A673 (cell line): ENCODE results near the gene GRIK4. TPM values are rescaled to one million over a fixed set of nuclear protein-coding genes. Genes with fewer than 3 reads are reported as not detected.

Experiments
- BruUV-seq: library from RNA; stranded (reverse); fragments of 400-500 nt; replicated peaks from 2 replicates; lab custom pipeline; 2021; lab: Mats Ljungman, UMichigan
- CTCF ChIA-PET: fragments of 300-600 bp; sonication (Branson Sonifier 250); formaldehyde crosslinking; loops from one replicate; lab custom pipeline; 2022; ENCODE audit warnings: antibody characterized with exemption; lab: Charles Lee
- POLR2A ChIA-PET: fragments of 300-600 bp; sonication (Branson Sonifier 250); formaldehyde crosslinking; loops from one replicate; lab custom pipeline; 2022; ENCODE audit warnings: antibody characterized with exemption; ENCODE audit not compliant: low non-redundant PET; lab: Charles Lee
- DNase-seq: peaks from one replicate; pipeline ENCODE4 v3.0.0-alpha.2; 2015; ENCODE audit warnings: low spot score
- H3K27ac ChIP-seq: fragments of 200-600 bp; sonication (generic); 2 replicates; pipeline ENCODE4 v1.5.1; 2016; ENCODE audit warnings: mixed run types, low read depth, mild to moderate bottlenecking, mixed read lengths, antibody characterized with exemption, low read length; ENCODE audit not compliant: poor library complexity, severe bottlenecking
- H3K27me3 ChIP-seq: fragments of 200-600 bp; sonication (generic); replicated peaks from 2 replicates; pipeline ENCODE4 v1.6.1; 2017; ENCODE audit warnings: mixed run types, low read depth, mild to moderate bottlenecking, mixed read lengths, antibody characterized with exemption, low read length; ENCODE audit not compliant: insufficient read depth, poor library complexity
- H3K36me3 ChIP-seq: fragments of 200-600 bp; sonication (generic); 2 replicates; pipeline ENCODE4 v1.6.1; 2016; ENCODE audit warnings: mixed run types, mild to moderate bottlenecking, mixed read lengths, antibody characterized with exemption, low read length; ENCODE audit not compliant: insufficient read depth, poor library complexity, severe bottlenecking
- H3K4me1 ChIP-seq: fragments of 200-600 bp; sonication (generic); 2 replicates; pipeline ENCODE4 v1.6.1; 2017; ENCODE audit warnings: mixed run types, mild to moderate bottlenecking, mixed read lengths, antibody characterized with exemption, low read length; ENCODE audit not compliant: insufficient read depth, poor library complexity, severe bottlenecking
- H3K4me3 ChIP-seq: fragments of 200-600 bp; sonication (generic); 2 replicates; pipeline ENCODE4 v1.5.1; 2016; ENCODE audit warnings: low read depth, mixed run types, mild to moderate bottlenecking, mixed read lengths, low read length; ENCODE audit not compliant: poor library complexity, severe bottlenecking
- H3K9me3 ChIP-seq: fragments of 200-600 bp; sonication (generic); 2 replicates; pipeline ENCODE4 v1.6.1; 2016; ENCODE audit warnings: mixed run types, low read depth, mild to moderate bottlenecking, mixed read lengths, antibody characterized with exemption, low read length; ENCODE audit not compliant: poor library complexity, severe bottlenecking
- EZH2 ChIP-seq: fragments of 200-600 bp; sonication (generic); IDR thresholded peaks from 2 replicates; pipeline ENCODE4 v1.6.1; 2017; ENCODE audit warnings: borderline replicate concordance, low read depth, mild to moderate bottlenecking, mixed read lengths, antibody characterized with exemption, low read length; ENCODE audit not compliant: poor library complexity, severe bottlenecking
- intact Hi-C: fragments of 100-400 bp; cut with micrococcal nuclease; formaldehyde crosslinking; loops from one replicate; pipeline ENCODE4 v1.10.0; 2022; ENCODE audit not compliant: unreplicated experiment
- total RNA-seq: library from RNA; stranded (reverse); gene quantifications from 2 replicates; pipeline ENCODE4 v1.2.3, GENCODE V29; 2021
- TF ChIP-seq, protein P1 (sequence below): fragments of 300-800, 200-600 bp; sonication (generic); conservative IDR thresholded peaks from 2 replicates; pipeline ENCODE4 v1.5.1; 2017; ENCODE audit warnings: low read depth, mild to moderate bottlenecking, antibody characterized with exemption, low read length, moderate library complexity, mixed read lengths

The GRIK4 gene
- total RNA-seq, 1 experiment from 2014 or later, result not detected

DNA sequence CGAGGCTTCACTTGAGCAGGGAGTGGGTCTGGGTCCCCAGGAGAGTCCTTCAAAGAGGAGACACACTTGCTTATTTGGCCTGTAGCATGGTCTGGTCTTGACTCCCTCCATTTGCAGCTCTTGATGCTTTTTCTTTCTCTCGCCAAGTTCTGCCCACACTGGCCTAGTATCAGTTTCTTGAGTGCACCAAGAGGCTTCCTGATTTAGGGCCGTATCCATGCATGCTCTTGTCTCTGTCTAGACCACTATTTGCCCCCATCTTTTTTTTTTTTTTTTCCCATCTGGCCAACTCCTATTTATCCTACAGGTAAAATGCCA, 170.7 kb downstream of the GRIK4 start:
- Histone ChIP-seq H3K27me3 (peaks cover 32% of the 10 kb centered on the region), H3K4me3 (no peak overlapping the region), H3K9me3 (no peaks in the 10 kb centered on the region), H3K27ac (no peak overlapping the region), H3K4me1 (no peaks in the 10 kb centered on the region), H3K36me3 (no peaks in the 10 kb centered on the region)
- intact Hi-C loops, result no loop called here
- no TSS peak for BruUV-seq
- DNase-seq, result no peak
- POLR2A ChIA-PET, result no interaction called here
- TF ChIP-seq, protein P1, sequence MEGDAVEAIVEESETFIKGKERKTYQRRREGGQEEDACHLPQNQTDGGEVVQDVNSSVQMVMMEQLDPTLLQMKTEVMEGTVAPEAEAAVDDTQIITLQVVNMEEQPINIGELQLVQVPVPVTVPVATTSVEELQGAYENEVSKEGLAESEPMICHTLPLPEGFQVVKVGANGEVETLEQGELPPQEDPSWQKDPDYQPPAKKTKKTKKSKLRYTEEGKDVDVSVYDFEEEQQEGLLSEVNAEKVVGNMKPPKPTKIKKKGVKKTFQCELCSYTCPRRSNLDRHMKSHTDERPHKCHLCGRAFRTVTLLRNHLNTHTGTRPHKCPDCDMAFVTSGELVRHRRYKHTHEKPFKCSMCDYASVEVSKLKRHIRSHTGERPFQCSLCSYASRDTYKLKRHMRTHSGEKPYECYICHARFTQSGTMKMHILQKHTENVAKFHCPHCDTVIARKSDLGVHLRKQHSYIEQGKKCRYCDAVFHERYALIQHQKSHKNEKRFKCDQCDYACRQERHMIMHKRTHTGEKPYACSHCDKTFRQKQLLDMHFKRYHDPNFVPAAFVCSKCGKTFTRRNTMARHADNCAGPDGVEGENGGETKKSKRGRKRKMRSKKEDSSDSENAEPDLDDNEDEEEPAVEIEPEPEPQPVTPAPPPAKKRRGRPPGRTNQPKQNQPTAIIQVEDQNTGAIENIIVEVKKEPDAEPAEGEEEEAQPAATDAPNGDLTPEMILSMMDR, result no peak
- TF ChIP-seq EZH2, result no peak
- CTCF ChIA-PET, result no interaction called here

DNA sequence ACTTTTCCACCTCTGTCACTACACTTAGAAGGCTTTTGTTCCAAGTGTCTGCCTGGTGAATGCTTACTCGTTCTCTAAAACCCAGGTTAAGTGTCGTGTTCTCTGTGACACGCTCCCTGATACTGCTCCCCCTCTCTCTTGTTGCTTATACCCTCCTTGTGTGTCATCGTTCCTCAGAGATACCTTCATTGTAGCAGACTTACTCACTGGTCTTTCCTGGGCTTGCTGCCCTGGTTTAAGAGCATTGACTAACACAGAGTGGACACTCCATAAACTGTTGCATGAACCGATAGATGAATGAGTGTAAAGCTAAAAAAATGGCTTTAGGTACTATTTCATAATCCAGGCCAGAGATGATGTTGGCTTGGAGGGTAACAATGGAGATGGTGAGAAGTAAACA, 171.3 kb downstream of the GRIK4 start:
- H3K27ac ChIP-seq, result no peak overlapping the region
- no peak overlapping the region for H3K4me3 ChIP-seq
- peaks cover 35% of the 10 kb centered on the region for H3K27me3 ChIP-seq
- no peaks in the 10 kb centered on the region for H3K4me1 ChIP-seq
- CTCF ChIA-PET, result no interaction called here
- H3K9me3 ChIP-seq, result no peaks in the 10 kb centered on the region
- DNase-seq, result no peak
- no peaks in the 10 kb centered on the region for H3K36me3 ChIP-seq
- no TSS peak for BruUV-seq
- POLR2A ChIA-PET, result no interaction called here
- intact Hi-C loops, result no loop called here
- TF ChIP-seq, protein P1, result no peak
- TF ChIP-seq EZH2, result no peak

DNA sequence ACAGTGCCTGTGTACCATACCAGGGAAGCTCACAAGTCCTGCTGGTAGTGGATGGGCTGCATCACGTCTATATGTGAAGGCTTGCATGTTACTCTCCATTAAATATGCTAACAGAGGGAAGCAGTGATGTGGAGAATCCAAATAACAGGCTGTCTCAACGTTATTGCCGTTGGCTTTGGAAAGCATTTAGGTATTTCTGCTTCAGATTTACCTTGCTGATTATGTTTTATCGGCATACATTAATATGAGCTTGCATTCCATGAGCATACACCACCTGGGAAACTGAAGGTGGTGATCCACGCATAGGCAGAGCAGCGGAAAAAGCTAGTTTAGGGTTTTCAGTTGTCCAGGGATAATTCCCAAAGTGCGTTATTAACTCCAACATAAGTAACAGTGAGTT, 175.0 kb downstream of the GRIK4 start:
- H3K4me1 ChIP-seq, result no peaks in the 10 kb centered on the region
- no TSS peak for BruUV-seq
- H3K27me3 ChIP-seq, result peaks cover 69% of the 10 kb centered on the region
- DNase-seq, result no peak
- H3K36me3 ChIP-seq, result no peaks in the 10 kb centered on the region
- CTCF ChIA-PET, result interaction anchor here (1.5 kb wide), 1 partner anchor 174 kb away, joined by 5 read pairs; no protein-coding TSS in a partner anchor
- H3K27ac ChIP-seq, result no peak overlapping the region
- H3K9me3 ChIP-seq, result no peaks in the 10 kb centered on the region
- TF ChIP-seq EZH2, result no peak
- TF ChIP-seq, protein P1, result no peak
- POLR2A ChIA-PET, result no interaction called here
- no peak overlapping the region for H3K4me3 ChIP-seq
- intact Hi-C loops, result no loop called here
